Thyroid gland (tissue), 4 donors: Measurements from ENCODE around the gene MTUS2. TPM values are rescaled to one million over a fixed set of nuclear protein-coding genes. Genes with fewer than 3 reads are reported as not detected.

ENCODE experiments used
- DNase-seq, 2 donors: peaks; one replicate each; pipeline ENCODE4 v3.0.0-alpha.2; 2019
- H3K27ac ChIP-seq, 3 donors: fragments of 200-600 bp; sonication (generic); 1 replicate in 2 of 3; 2 replicates in 1 of 3; pipeline ENCODE4 v1.5.1; 2016 to 2019; ENCODE audit warnings: mild to moderate bottlenecking in 1 of 3, moderate library complexity in 1 of 3
- H3K27me3 ChIP-seq: fragments of 200-600 bp; sonication (generic); one replicate; pipeline ENCODE4 v1.5.1; 2019
- H3K36me3 ChIP-seq, 2 donors: fragments of 200-600 bp; sonication (generic); one replicate each; pipeline ENCODE4 v1.5.1; 2016 to 2019
- H3K4me1 ChIP-seq, 2 donors: fragments of 200-600 bp; sonication (generic); one replicate each; pipeline ENCODE4 v1.5.1; 2017 to 2019
- H3K4me3 ChIP-seq, 3 donors: fragments of 200-600 bp; sonication (generic); replicated peaks in 1 of 3; 1 replicate in 2 of 3; 2 replicates in 1 of 3; pipeline ENCODE4 v1.5.1; 2016; ENCODE audit warnings: mild to moderate bottlenecking in 1 of 3
- H3K9me3 ChIP-seq: fragments of 200-600 bp; sonication (generic); one replicate; pipeline ENCODE4 v1.5.1; 2017
- CTCF ChIP-seq, 6 experiments: fragments of 200-600 bp in 3 of 6; fragments of 450-650 bp in 3 of 6; sonication (generic) in 3 of 6; IDR thresholded peaks; one replicate each; pipeline ENCODE4 v1.5.1; 2016 to 2019; ENCODE audit warnings: antibody characterized with exemption in 6 of 6, mild to moderate bottlenecking in 2 of 6, inconsistent platforms in 1 of 6, moderate library complexity in 1 of 6
- POLR2A ChIP-seq, 2 donors: fragments of 450-650 bp; IDR thresholded peaks; one replicate each; pipeline ENCODE4 v1.6.1; 2017; ENCODE audit warnings: antibody characterized with exemption in 2 of 2, mild to moderate bottlenecking in 2 of 2, moderate library complexity in 1 of 2
- WGBS, 2 donors: methylation state at CpG; one replicate each; pipeline ENCODE4 v1.1.5; 2017; 5-methylcytosine and 5-hydroxymethylcytosine counted together
- intact Hi-C: fragments of 100-400 bp; cut with DNase I; formaldehyde crosslinking; loops from one replicate; pipeline ENCODE4 v1.15.1; 2023
- total RNA-seq, 4 donors: library from RNA; depleted of rRNA; stranded (reverse); fragments of >200 nt; gene quantifications; one replicate each; pipeline ENCODE4 v1.2.3, GENCODE V29; 2016

MTUS2 gene
- total RNA-seq, 4 donors from 2014 or later, result 0.98 to 1.5 (median 1.1) TPM

GRCh38 chr13:28830580-28830979 is 10.4 kb downstream of the MTUS2 start:
- no peak overlapping the region for H3K4me3 ChIP-seq
- DNase-seq, result no peak
- TF ChIP-seq CTCF (IDR thresholded peaks at IDR 0.05) (no peak), POLR2A (IDR thresholded peaks at IDR 0.05) (no peak)
- intact Hi-C loops, result no loop called here
- H3K27ac ChIP-seq, result no peak overlapping the region
- no peaks in the 10 kb centered on the region for H3K4me1 ChIP-seq
- no peaks in the 10 kb centered on the region for H3K27me3 ChIP-seq
- H3K36me3 ChIP-seq, result no peaks in the 10 kb centered on the region
- no peaks in the 10 kb centered on the region for H3K9me3 ChIP-seq

- Histone ChIP-seq H3K27ac (no peak overlapping the region), H3K4me1 (no peaks in the 10 kb centered on the region), H3K9me3 (no peaks in the 10 kb centered on the region), H3K27me3 (no peaks in the 10 kb centered on the region), H3K4me3 (no peak overlapping the region), H3K36me3 (no peaks in the 10 kb centered on the region)
- no peak for DNase-seq
- intact Hi-C loops, result no loop called here
- no peak for TF ChIP-seq POLR2A (IDR thresholded peaks at IDR 0.05)
- TF ChIP-seq CTCF (IDR thresholded peaks at IDR 0.05), result no peak
- 76 to 83% methylated on average over 3 of the region's 3 CpGs for WGBS, 2 donors
These were observed 11.0 kb downstream of the MTUS2 start for GRCh38 chr13:28831117-28831516.

- no peaks in the 10 kb centered on the region for H3K9me3 ChIP-seq
- WGBS, 2 donors, result 91 to 98% methylated on average over 5 of the region's 5 CpGs
These were observed 17.0 kb downstream of the MTUS2 start for GRCh38 chr13:28837111-28837510.

GRCh38 chr13:28843639-28844038 is 23.5 kb downstream of the MTUS2 start:
- Histone ChIP-seq H3K9me3 (no peaks in the 10 kb centered on the region), H3K4me1 (no peaks in the 10 kb centered on the region), H3K27me3 (no peaks in the 10 kb centered on the region), H3K27ac (no peak overlapping the region), H3K36me3 (no peaks in the 10 kb centered on the region), H3K4me3 (no peak overlapping the region)
- TF ChIP-seq CTCF (IDR thresholded peaks at IDR 0.05) (no peak), POLR2A (IDR thresholded peaks at IDR 0.05) (no peak)
- intact Hi-C loops, result no loop called here
- no peak for DNase-seq
- WGBS, 2 donors, result 85 to 86% methylated on average over 4 of the region's 4 CpGs

More at GRCh38 chr13:28837111-28837510, 17.0 kb downstream of the MTUS2 start:
- peaks cover 3 to 6% of the 10 kb centered on the region in 2 donors for H3K4me1 ChIP-seq
- DNase-seq, result no peak
- H3K4me3 ChIP-seq, result no peak overlapping the region
- intact Hi-C loops, result no loop called here
- H3K27ac ChIP-seq, result no peak overlapping the region
- no peaks in the 10 kb centered on the region for H3K27me3 ChIP-seq
- TF ChIP-seq CTCF (IDR thresholded peaks at IDR 0.05) (no peak), POLR2A (IDR thresholded peaks at IDR 0.05) (no peak)
- no peaks in the 10 kb centered on the region for H3K36me3 ChIP-seq

- TF ChIP-seq POLR2A (IDR thresholded peaks at IDR 0.05) (no peak), CTCF (IDR thresholded peaks at IDR 0.05) (no peak)
- Histone ChIP-seq H3K9me3 (no peaks in the 10 kb centered on the region), H3K27ac (no peak overlapping the region), H3K4me1 (no peaks in the 10 kb centered on the region), H3K36me3 (no peaks in the 10 kb centered on the region), H3K4me3 (no peak overlapping the region), H3K27me3 (no peaks in the 10 kb centered on the region)
- no peak for DNase-seq
- WGBS, 2 donors, result 85 to 88% methylated on average over 3 of the region's 3 CpGs
- intact Hi-C loops, result no loop called here
These were observed 29.3 kb downstream of the MTUS2 start for GRCh38 chr13:28849441-28849840.
